NCI-H1092 (cell line): ENCODE measurements around the gene MAN1C1.
A peak's percentile ranks its signal among the peaks of the same experiment; 100 is the strongest.

ENCODE experiments used
- DNase-seq: peaks from one replicate; lab custom pipeline; 2025; lab: John Stamatoyannopoulos, UW

Gene MAN1C1

GRCh38 chr1:25614501-25615171, 2.0 kb upstream of the MAN1C1 start:
- no peak for DNase-seq

GRCh38 chr1:25615172-25615541, 1.4 kb upstream of the MAN1C1 start:
- DNase-seq = no peak

DNA sequence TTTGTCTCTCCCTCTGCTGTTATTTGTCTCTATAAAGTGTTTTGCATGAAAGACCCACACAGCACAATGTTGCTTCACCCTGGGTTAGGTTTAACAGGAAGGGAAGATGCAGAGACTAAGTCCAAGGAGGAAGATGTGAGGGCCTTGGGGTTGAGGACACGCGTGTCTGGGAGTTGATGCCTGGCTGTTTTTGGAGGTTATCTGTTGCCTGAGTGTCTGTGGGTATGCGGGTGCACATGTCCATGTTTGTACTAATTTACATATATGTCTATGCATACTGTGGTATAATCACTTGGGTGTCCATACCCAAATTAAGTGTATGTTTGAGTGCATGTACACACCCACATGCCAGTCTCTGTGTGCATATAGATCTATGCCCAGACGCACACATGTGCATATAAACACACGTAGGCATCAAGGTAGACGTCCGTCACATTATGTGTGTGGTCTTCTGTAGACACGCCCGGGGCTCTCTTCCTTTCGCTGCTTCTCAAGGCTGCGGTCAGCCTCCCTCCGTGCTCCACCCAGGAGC, 962 bp upstream of the MAN1C1 start:
- DNase-seq = no peak

DNA sequence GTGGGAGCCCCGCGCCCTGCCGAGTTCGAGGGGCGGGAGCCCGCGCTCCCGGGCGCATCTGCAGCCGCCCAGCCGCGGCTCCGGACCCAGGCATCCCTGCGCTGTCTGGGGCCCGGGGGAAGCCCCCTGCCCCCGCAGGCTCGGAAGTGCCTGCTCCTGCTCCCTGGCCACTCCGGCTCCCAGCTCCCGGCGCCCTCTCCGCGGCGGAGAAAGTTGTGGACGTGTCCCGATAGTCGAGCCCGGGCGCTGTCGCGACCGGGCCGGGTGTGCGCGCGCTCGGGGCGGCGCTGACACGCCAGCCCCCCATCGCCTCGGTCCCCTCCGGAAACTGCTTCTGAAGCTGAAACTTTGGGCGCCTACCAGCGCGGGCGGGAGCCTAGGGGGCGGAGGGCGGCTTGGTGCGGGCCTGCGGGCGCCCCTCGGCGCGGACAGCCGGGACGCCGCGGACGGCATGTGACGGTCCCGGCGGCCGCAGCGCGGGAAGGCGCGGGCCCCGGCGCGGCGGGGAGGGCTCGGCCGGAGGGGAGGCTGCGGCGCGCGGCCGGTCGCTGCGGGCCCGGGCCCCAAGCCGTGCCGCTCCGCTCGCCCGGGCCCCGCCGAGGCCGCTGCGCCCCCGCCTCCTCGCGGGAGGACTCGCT, 515 bp downstream of the MAN1C1 start:
- DNase-seq = no peak

GRCh38 chr1:25617625-25618432, 1.2 kb downstream of the MAN1C1 start:
- DNase-seq = no peak

- DNase-seq = no peak
Measured at GRCh38 chr1:25618433-25618808, 1.8 kb downstream of the MAN1C1 start.

DNA sequence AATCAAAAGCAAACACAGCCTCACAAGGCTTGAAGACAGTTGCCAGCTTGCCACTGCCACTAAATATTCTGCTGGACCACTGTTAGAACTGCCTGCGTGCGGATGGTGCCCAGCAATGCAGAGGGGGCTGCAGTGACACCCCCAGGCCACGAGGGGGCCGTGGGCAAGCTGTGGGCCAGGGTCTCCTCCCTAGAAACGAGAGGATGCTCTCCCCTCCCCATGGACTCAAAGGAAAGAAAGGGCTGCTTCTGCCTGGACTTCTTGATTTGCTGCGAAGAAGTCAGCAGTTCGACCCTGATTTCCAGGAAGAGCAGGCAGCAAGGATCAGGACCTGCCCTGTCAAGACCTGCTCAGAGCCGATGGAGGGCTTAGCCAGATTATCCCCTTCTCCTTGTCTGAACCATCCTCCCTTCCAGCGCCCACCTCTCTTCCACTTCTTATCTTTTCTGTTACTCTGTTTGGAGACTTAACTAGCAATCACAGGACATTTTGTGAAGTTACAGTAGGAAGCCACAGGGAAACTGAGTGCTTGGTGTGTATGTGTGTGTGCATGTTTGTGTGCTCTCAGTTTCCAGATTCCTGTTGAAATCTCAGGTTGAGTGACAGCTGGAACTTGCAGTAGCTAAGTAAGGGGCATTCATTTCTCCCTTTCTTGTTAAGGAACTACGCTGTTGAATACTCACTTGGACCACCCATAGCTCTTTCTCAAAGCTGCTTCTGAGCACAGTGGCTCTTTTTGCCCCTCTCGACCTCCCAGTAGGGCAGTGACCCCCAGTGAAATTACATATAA, 2.7 kb downstream of the MAN1C1 start:
- peak; percentile 71 for DNase-seq

GRCh38 chr1:25620211-25620610, 3.6 kb downstream of the MAN1C1 start:
- no peak for DNase-seq

DNA sequence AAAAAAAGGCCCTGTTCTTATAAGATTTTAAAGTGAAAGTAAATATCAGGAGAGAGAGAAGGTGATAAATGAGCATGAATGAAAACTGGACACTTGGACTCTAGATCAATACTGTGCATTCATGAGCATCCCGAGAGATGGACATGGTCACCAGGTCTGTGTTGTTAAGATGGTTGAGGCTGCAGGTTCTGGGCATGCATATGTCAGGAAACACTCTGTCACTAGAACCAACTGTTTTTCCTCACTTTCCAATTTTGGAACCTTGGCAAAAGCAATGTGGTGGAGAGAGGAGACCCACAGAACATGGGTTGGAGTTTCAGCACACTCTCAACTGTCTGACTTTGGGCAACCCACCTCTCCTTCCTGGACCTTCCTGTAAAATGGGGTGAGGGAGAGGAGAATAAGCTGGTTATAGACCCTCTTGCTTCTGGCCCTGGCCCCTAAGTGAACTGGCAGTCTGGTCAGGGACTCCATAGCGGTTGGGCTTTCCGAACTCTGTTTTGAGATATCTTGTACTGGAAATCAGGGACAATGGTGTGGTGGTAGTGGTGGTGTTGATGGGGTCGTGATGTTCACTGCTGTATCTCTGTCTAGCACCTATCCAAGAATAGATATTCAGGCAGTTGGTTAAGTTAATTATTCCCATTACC, 4.2 kb downstream of the MAN1C1 start:
- no peak for DNase-seq

- no peak for DNase-seq
Measured at GRCh38 chr1:25621876-25622275, 5.3 kb downstream of the MAN1C1 start.

GRCh38 chr1:25622531-25622930, 5.9 kb downstream of the MAN1C1 start:
- DNase-seq = no peak

GRCh38 chr1:25623007-25623406, 6.4 kb downstream of the MAN1C1 start:
- no peak for DNase-seq

DNA sequence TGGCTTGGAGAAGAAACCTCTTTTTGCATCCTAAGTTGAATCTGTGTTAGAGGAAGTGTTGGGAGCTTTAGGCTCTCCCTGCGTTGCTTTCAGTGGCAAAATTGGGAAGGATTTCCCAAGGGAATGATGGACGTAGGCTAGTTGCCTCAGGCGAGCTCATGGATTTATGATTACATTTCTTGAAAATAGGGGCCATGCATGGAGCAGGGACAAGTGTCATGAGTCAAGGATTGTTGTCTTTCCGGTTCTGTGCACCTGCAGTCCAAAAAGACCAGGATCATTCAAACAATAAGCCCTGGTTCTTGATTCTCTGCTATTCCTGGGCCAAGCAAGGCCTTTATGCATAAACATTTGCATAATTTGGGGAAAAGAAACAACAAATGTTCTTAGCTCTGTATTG, 7.1 kb downstream of the MAN1C1 start:
- no peak for DNase-seq

DNA sequence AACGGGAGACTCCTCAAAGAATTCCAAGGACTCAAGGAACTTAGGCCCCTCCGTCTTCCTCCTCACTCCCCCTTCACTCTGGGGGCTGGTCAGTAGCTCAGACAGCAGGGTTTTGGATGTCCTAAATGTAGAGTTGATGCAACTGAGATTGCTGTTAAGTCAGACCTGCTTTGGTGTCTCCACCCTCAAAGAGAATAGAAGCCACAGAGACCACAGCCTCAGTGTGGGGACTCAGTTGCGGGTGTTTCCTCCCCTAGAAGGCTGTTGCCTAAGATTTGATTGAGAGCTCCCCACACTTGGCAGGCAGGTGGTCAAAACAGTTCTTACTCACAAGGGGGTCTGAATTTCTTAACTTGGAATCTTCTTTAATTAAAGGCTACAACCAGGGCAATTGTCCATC, 7.6 kb downstream of the MAN1C1 start:
- DNase-seq = no peak

DNA sequence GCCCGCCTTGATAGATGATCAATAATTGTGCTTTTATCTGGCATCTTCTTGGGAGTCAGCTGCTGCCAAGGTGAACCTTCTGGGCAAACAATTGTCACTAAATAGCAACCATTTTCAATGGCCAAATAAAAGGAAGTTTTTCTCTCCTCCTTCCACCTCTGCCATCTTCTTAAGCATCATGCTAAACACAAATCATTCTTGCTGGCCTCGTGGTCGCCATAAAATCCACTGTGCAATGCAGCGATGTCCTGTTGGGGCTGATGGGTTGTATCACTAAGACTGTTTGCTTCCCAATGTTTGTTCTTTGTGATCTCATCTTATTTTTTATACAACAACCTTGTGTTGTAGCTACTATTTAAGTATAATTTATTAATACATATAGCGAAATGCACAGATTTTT, 8.0 kb downstream of the MAN1C1 start:
- no peak for DNase-seq

- no peak for DNase-seq
Measured at GRCh38 chr1:25626018-25626417, 9.4 kb downstream of the MAN1C1 start.

DNA sequence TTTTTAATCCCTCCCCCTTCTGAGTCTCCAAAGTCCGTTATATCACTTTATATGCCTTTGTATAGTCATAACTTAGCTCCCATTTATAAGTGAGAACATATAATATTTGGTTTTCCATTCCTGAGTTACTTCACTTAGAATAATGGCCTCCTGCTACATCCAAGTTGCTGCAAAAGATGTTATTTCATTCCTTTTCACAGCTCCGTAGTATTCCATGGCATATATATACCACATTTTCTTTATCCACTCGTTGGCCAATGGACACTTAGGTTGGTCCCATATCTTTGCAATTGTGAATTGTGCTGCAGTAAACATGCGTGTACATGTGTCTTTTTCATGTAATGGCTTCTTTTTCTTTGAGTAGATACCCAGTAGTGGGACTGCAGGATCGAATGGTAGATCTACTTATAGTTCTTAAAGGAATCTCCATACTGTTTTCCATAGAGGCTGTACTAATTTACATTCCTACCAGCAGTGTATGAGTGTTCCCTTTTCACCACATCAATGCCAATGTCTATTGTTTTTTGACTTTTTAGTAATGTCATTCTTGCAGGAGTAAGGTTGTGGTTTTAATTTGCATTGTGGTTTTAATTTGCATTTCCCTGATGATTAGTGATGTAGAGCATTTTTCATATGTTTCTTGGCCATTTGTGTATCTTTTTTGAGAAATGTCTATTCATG, 12.3 kb downstream of the MAN1C1 start:
- DNase-seq = no peak

- DNase-seq = no peak
Measured at GRCh38 chr1:25629836-25630235, 13.2 kb downstream of the MAN1C1 start.

- no peak for DNase-seq
Measured at GRCh38 chr1:25631750-25632485, 15.3 kb downstream of the MAN1C1 start.

- no peak for DNase-seq
Measured at GRCh38 chr1:25634066-25634465, 17.5 kb downstream of the MAN1C1 start.
